HCT116 (cell line): ENCODE measurements around the gene NCBP2. TPM values are rescaled to one million over a fixed set of nuclear protein-coding genes. Genes with fewer than 3 reads are reported as not detected.

Source experiments
- ATAC-seq: fragments of 200-7000 bp; cut with Tn5 transposase; 2 replicates; pipeline ENCODE4 v1.9.1; 2020; ENCODE audit warnings: mild to moderate bottlenecking, moderate library complexity
- BruUV-seq: library from RNA; stranded (reverse); fragments of 400-500 nt; replicated peaks from 2 replicates; lab custom pipeline; 2021; lab: Mats Ljungman, UMichigan
- CTCF ChIA-PET: fragments of 300-600 bp; sonication (Branson Sonifier 250); formaldehyde crosslinking; loops from one replicate; lab custom pipeline; 2021; ENCODE audit warnings: antibody characterized with exemption; lab: Charles Lee
- POLR2A ChIA-PET: fragments of 300-600, 350-600 bp; sonication (Branson Sonifier 250); formaldehyde crosslinking; loops from one replicate; lab custom pipeline; 2021; ENCODE audit warnings: antibody characterized with exemption; lab: Charles Lee
- RAD21 ChIA-PET, 2 experiments: fragments of 300-600 bp; sonication (Branson Sonifier 250); formaldehyde crosslinking; loops; one replicate each; lab custom pipeline; 2023; ENCODE audit warnings: low total read pairs in 2 of 2; ENCODE audit not compliant: uncharacterized antibody in 2 of 2, unreplicated experiment in 2 of 2, low non-redundant PET in 1 of 2; lab: Charles Lee
- DNase-seq: peaks from one replicate; pipeline ENCODE4 v3.0.0-alpha.2; 2010; ENCODE audit warnings: low read depth, low spot score
- H2AFZ ChIP-seq: fragments of 200-600 bp; shearing (Covaris generic), sonication (generic); 2 replicates; pipeline ENCODE4 v1.6.1; 2017; ENCODE audit warnings: low read depth, mixed run types, mixed read lengths, antibody characterized with exemption, low read length; ENCODE audit not compliant: poor library complexity, severe bottlenecking
- H3K27ac ChIP-seq: 2 replicates; pipeline ENCODE4 v1.5.1; 2012; ENCODE audit warnings: low read depth, low read length
- H3K27me3 ChIP-seq: fragments of 200-600 bp; sonication (generic); 2 replicates; pipeline ENCODE4 v1.6.1; 2016; ENCODE audit warnings: mixed run types, low read length, mixed read lengths; ENCODE audit not compliant: insufficient read depth
- H3K36me3 ChIP-seq, 2 experiments: fragments of 200-500 bp in 1 of 2; fragments of 200-600 bp in 1 of 2; sonication (Bioruptor generic) in 1 of 2; sonication (generic) in 1 of 2; 2 replicates each; pipeline versions ENCODE4 v1.5.1 to v1.6.1; 2014 to 2016; ENCODE audit warnings: low read length in 2 of 2, inconsistent platforms in 1 of 2, mixed read lengths in 1 of 2, mixed run types in 1 of 2; ENCODE audit not compliant: insufficient read depth in 2 of 2, control insufficient read depth in 1 of 2
- H3K4me1 ChIP-seq, 2 experiments: fragments of 200-600 bp in 1 of 2; sonication (generic) in 1 of 2; 2 replicates each; pipeline versions ENCODE4 v1.5.1 to v1.6.1; 2012 to 2017; ENCODE audit warnings: low read length in 2 of 2, inconsistent platforms in 1 of 2, mild to moderate bottlenecking in 1 of 2, mixed read lengths in 1 of 2, mixed run types in 1 of 2, moderate library complexity in 1 of 2; ENCODE audit not compliant: insufficient read depth in 2 of 2, control insufficient read depth in 1 of 2
- H3K4me2 ChIP-seq: fragments of 200-600 bp; sonication (generic); 2 replicates; pipeline ENCODE4 v1.6.1; 2017; ENCODE audit warnings: mixed run types, low read length, mixed read lengths
- H3K4me3 ChIP-seq, 2 experiments: fragments of 200-600 bp in 1 of 2; sonication (generic) in 1 of 2; replicated peaks in 1 of 2; 2 replicates each; pipeline ENCODE4 v1.5.1; 2011 to 2016; ENCODE audit warnings: low read length in 2 of 2, control low read depth in 1 of 2, low read depth in 1 of 2, mild to moderate bottlenecking in 1 of 2, mixed read lengths in 1 of 2, mixed run types in 1 of 2
- H3K79me2 ChIP-seq: fragments of 200-600 bp; sonication (generic); 2 replicates; pipeline ENCODE4 v1.6.1; 2017; ENCODE audit warnings: mild to moderate bottlenecking, mixed run types, low read length, moderate library complexity, mixed read lengths; ENCODE audit not compliant: insufficient read depth
- H3K9ac ChIP-seq: fragments of 200-600 bp; sonication (generic); 2 replicates; pipeline ENCODE4 v1.6.1; 2016; ENCODE audit warnings: low read length, mixed read lengths
- H3K9me2 ChIP-seq: fragments of 200-600 bp; sonication (generic), shearing (Covaris generic); 2 replicates; pipeline ENCODE4 v1.6.1; 2017; ENCODE audit warnings: mixed run types, mild to moderate bottlenecking, moderate library complexity; ENCODE audit not compliant: insufficient read depth
- H3K9me3 ChIP-seq, 2 experiments: fragments of 200-500 bp in 1 of 2; fragments of 200-600 bp in 1 of 2; sonication (Bioruptor generic) in 1 of 2; sonication (generic) in 1 of 2; 2 replicates each; pipeline ENCODE4 v1.6.1; 2014 to 2017; ENCODE audit warnings: low read length in 2 of 2, mixed read lengths in 2 of 2, inconsistent platforms in 1 of 2, low read depth in 1 of 2, mild to moderate bottlenecking in 1 of 2, mixed run types in 1 of 2, moderate library complexity in 1 of 2; ENCODE audit not compliant: control insufficient read depth in 1 of 2, insufficient read depth in 1 of 2
- H4K20me1 ChIP-seq: fragments of 200-600 bp; sonication (generic), shearing (Covaris generic); 2 replicates; pipeline ENCODE4 v1.6.1; 2017; ENCODE audit warnings: mixed run types, mild to moderate bottlenecking, moderate library complexity; ENCODE audit not compliant: insufficient read depth
- CBX3 ChIP-seq: IDR thresholded peaks from 2 replicates; pipeline ENCODE4 v1.6.1; 2012; ENCODE audit warnings: low read depth
- CTCF ChIP-seq, 3 experiments: fragments of 200-600 bp in 1 of 3; sonication (generic) in 1 of 3; IDR thresholded peaks in 2 of 3; conservative IDR thresholded peaks in 1 of 3; 2 replicates each; pipeline ENCODE4 v1.5.1; 2012 to 2017; ENCODE audit warnings: low read depth in 2 of 3, low read length in 2 of 3, antibody characterized with exemption in 1 of 3, borderline replicate concordance in 1 of 3, control low read depth in 1 of 3, mild to moderate bottlenecking in 1 of 3, mixed read lengths in 1 of 3, mixed run types in 1 of 3, moderate library complexity in 1 of 3; ENCODE audit not compliant: insufficient read depth in 1 of 3
- EZH2 ChIP-seq: fragments of 200-600 bp; sonication (generic); IDR thresholded peaks from 2 replicates; pipeline ENCODE4 v1.6.1; 2017; ENCODE audit warnings: antibody characterized with exemption, mixed run types
- JUND ChIP-seq: IDR thresholded peaks from 2 replicates; pipeline ENCODE4 v1.6.1; 2012
- SP1 ChIP-seq: IDR thresholded peaks from 2 replicates; pipeline ENCODE4 v1.6.1; 2012; ENCODE audit warnings: low read depth
- SRF ChIP-seq: IDR thresholded peaks from 2 replicates; pipeline ENCODE4 v1.6.1; 2012; ENCODE audit warnings: low read depth
- TCF7L2 ChIP-seq: IDR thresholded peaks from 2 replicates; pipeline ENCODE4 v1.7.0; 2011; ENCODE audit warnings: borderline replicate concordance, inconsistent platforms; ENCODE audit not compliant: insufficient read depth, insufficient read length; ENCODE audit errors: extremely low read depth
- ZBTB33 ChIP-seq: IDR thresholded peaks from 2 replicates; pipeline ENCODE4 v1.6.1; 2011; ENCODE audit warnings: mild to moderate bottlenecking, low read length, moderate library complexity; ENCODE audit not compliant: insufficient replicate concordance; ENCODE audit errors: extremely low read depth
- ZNF274 ChIP-seq: fragments of 200-500 bp; sonication (Bioruptor generic); IDR thresholded peaks from 2 replicates; pipeline ENCODE4 v1.6.1; 2014; ENCODE audit warnings: mild to moderate bottlenecking, low read depth, low read length, inconsistent platforms
- intact Hi-C: fragments of 100-400 bp; cut with micrococcal nuclease; formaldehyde crosslinking; loops from 2 replicates; pipeline ENCODE4 v1.10.0; 2022
- total RNA-seq: library from RNA; stranded (reverse); gene quantifications from one replicate; pipeline ENCODE4 v1.2.1, GENCODE V29; 2021; ENCODE audit not compliant: unreplicated experiment

Gene NCBP2
- total RNA-seq, 1 experiment from 2014 or later = 82.4 TPM

GRCh38 chr3:196927571-196928453, 14.5 kb downstream of the NCBP2 start:
- Histone ChIP-seq H3K9me3 (no peaks in the 10 kb centered on the region), H3K4me3 (no peak overlapping the region), H2AFZ (no peak overlapping the region), H3K36me3 (peaks cover 5 to 23% of the 10 kb centered on the region in 2 experiments; a peak in 3 of 4 replicates), H4K20me1 (no peaks in the 10 kb centered on the region), H3K9ac (no peak overlapping the region), H3K4me1 (no peaks in the 10 kb centered on the region), H3K9me2 (no peaks in the 10 kb centered on the region), H3K79me2 (no peaks in the 10 kb centered on the region), H3K27me3 (no peaks in the 10 kb centered on the region), H3K27ac (no peak overlapping the region), H3K4me2 (no peak overlapping the region)
- POLR2A ChIA-PET = no interaction called here
- CTCF ChIA-PET = no interaction called here
- RAD21 ChIA-PET = no interaction called here
- DNase-seq (no peak), ATAC-seq (no peak)
- intact Hi-C loops = no loop called here
- no TSS peak for BruUV-seq
- no peak for TF ChIP-seq EZH2
- TF ChIP-seq ZBTB33 = no peak
- TF ChIP-seq ZNF274 = no peak
- no peak for TF ChIP-seq CTCF (IDR thresholded peaks at IDR 0.05 in 2 of 3, conservative IDR thresholded peaks at IDR 0.05 in 1 of 3; ENCODE audit: borderline replicate concordance in 1 of 3, insufficient read depth in 1 of 3, low read depth in 2 of 3, low read length in 2 of 3)
- TF ChIP-seq CBX3 = no peak
- TF ChIP-seq JUND = no peak
- TF ChIP-seq SP1 = no peak
- no peak for TF ChIP-seq TCF7L2
- TF ChIP-seq SRF = no peak
